PC-3 (cell line): ENCODE data around the gene IKBKE. TPM values are rescaled to one million over a fixed set of nuclear protein-coding genes. Genes with fewer than 3 reads are reported as not detected.

Experiments
- ATAC-seq: fragments of 200-7000 bp; cut with Tn5 transposase; 2 replicates; pipeline ENCODE4 v1.9.1; 2020; ENCODE audit warnings: mild to moderate bottlenecking, moderate library complexity
- BruUV-seq: library from RNA; stranded (reverse); fragments of 400-500 nt; replicated peaks from 2 replicates; lab custom pipeline; 2021; lab: Mats Ljungman, UMichigan
- CTCF ChIA-PET: fragments of 300-600 bp; sonication (Branson Sonifier 250); formaldehyde crosslinking; loops from one replicate; lab custom pipeline; 2022; ENCODE audit warnings: antibody characterized with exemption; lab: Charles Lee
- POLR2A ChIA-PET: fragments of 300-600 bp; sonication (Branson Sonifier 250); formaldehyde crosslinking; loops from one replicate; lab custom pipeline; 2022; ENCODE audit warnings: antibody characterized with exemption; ENCODE audit not compliant: unreplicated experiment; lab: Charles Lee
- DNase-seq: peaks from one replicate; pipeline ENCODE4 v3.0.0-alpha.2; 2015
- H2AFZ ChIP-seq: fragments of 300-600 bp; sonication (generic); 2 replicates; pipeline ENCODE4 v1.6.0; 2016; ENCODE audit warnings: antibody characterized with exemption, low read length
- H3F3A ChIP-seq: fragments of 300-600 bp; sonication (generic); one replicate; pipeline ENCODE4 v1.6.0; 2017; ENCODE audit warnings: antibody characterized with exemption, low read length, control low read depth, mild to moderate bottlenecking; ENCODE audit not compliant: unreplicated experiment
- H3K27ac ChIP-seq: fragments of 300-600 bp; sonication (generic); 2 replicates; pipeline ENCODE4 v1.5.1; 2016; ENCODE audit warnings: mild to moderate bottlenecking, low read length
- H3K27me3 ChIP-seq: fragments of 300-600 bp; sonication (generic); 2 replicates; pipeline ENCODE4 v1.6.1; 2016; ENCODE audit warnings: low read length, mixed read lengths
- H3K36me3 ChIP-seq: fragments of 300-600 bp; sonication (generic); 2 replicates; pipeline ENCODE4 v1.6.1; 2016; ENCODE audit warnings: low read depth, mixed run types, low read length, mixed read lengths
- H3K4me1 ChIP-seq: fragments of 300-600 bp; sonication (generic); 2 replicates; pipeline ENCODE4 v1.5.1; 2016; ENCODE audit warnings: low read length; ENCODE audit not compliant: insufficient read depth
- H3K4me2 ChIP-seq: fragments of 300-600 bp; sonication (generic); 2 replicates; pipeline ENCODE4 v1.6.0; 2016; ENCODE audit warnings: low read length
- H3K4me3 ChIP-seq: fragments of 300-600 bp; sonication (generic); 2 replicates; pipeline ENCODE4 v1.5.1; 2016; ENCODE audit warnings: mild to moderate bottlenecking, low read length, mixed read lengths
- H3K79me2 ChIP-seq: fragments of 300-600 bp; sonication (generic); 2 replicates; pipeline ENCODE4 v1.6.1; 2017; ENCODE audit warnings: low read length, mixed read lengths
- H3K9ac ChIP-seq: fragments of 300-600 bp; sonication (generic); 2 replicates; pipeline ENCODE4 v1.6.0; 2016; ENCODE audit warnings: mild to moderate bottlenecking, low read length
- H3K9me2 ChIP-seq: fragments of 300-600 bp; sonication (generic); replicated peaks from 2 replicates; pipeline ENCODE4 v1.6.1; 2016; ENCODE audit warnings: mixed run types, low read length, mixed read lengths
- H3K9me3 ChIP-seq: fragments of 300-600 bp; sonication (generic); 2 replicates; pipeline ENCODE4 v1.6.1; 2016; ENCODE audit warnings: low read length, mixed read lengths
- H4K20me1 ChIP-seq: fragments of 300-600 bp; sonication (generic); 2 replicates; pipeline ENCODE4 v1.6.1; 2016; ENCODE audit warnings: low read length, mixed read lengths
- EZH2 ChIP-seq: fragments of 300-600 bp; sonication (generic); IDR thresholded peaks from one replicate; pipeline ENCODE4 v1.6.1; 2017; ENCODE audit warnings: antibody characterized with exemption, mild to moderate bottlenecking, low read length; ENCODE audit not compliant: unreplicated experiment
- EZH2phosphoT487 ChIP-seq: fragments of 300-600 bp; sonication (generic); IDR thresholded peaks from 2 replicates; pipeline ENCODE4 v1.6.1; 2018; ENCODE audit warnings: mild to moderate bottlenecking, antibody characterized with exemption, low read length, borderline replicate concordance
- intact Hi-C: fragments of 100-400 bp; cut with micrococcal nuclease; formaldehyde crosslinking; loops from 2 replicates; pipeline ENCODE4 v1.9.0; 2023
- total RNA-seq: library from RNA; depleted of rRNA; stranded (reverse); fragments of >200 nt; gene quantifications from 2 replicates; pipeline ENCODE4 v1.2.3, GENCODE V29; 2014
- TF ChIP-seq, protein P1 (sequence below): fragments of 300-600 bp; sonication (generic); conservative IDR thresholded peaks from 2 replicates; pipeline ENCODE4 v1.5.1; 2017; ENCODE audit warnings: antibody characterized with exemption, low read depth, mild to moderate bottlenecking, low read length

Gene IKBKE
- total RNA-seq, 1 experiment from 2014 or later, result 28.3 TPM

DNA sequence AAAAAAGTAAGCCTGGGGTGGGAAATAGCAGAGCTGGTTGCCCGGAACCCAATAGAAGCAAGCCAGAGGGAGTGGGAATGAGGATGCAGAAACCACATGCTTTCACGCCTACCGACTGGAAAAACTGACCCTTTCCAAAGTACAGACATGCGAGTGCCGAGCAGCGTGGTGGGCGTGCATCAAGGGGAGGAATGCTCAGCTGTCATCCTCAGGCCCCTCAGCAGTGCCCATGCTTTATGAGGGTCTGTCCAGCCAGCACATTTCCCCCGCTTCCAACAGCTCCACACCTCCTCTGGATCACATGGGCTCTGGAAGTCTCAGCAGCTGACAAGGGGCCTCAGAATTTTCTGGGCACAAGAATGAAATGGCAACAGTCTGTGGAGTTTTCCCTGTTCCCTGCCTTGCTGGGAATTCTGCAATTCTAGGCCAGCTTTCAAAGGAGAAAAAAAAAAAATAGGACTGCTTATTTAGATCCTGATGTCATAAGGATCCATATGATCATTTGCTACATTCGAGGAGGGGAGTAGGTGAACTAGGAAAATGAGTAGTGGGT, 19.1 kb upstream of the IKBKE start:
- H3K4me3 ChIP-seq, result no peak overlapping the region
- ATAC-seq (no peak), DNase-seq (no peak)
- no TSS peak for BruUV-seq
- H3K36me3 ChIP-seq, result 0 out of 2 replicates have a peak, but pooled peaks cover 3% of the 10 kb centered on the region
- H3K9ac ChIP-seq, result no peak overlapping the region
- no peak overlapping the region for H3K27ac ChIP-seq
- H3K79me2 ChIP-seq, result no peaks in the 10 kb centered on the region
- no peaks in the 10 kb centered on the region; the same call in 1 of the 2 replicates for H4K20me1 ChIP-seq
- no peaks in the 10 kb centered on the region for H3K27me3 ChIP-seq
- no peak overlapping the region for H3K4me2 ChIP-seq
- H2AFZ ChIP-seq, result no peak overlapping the region
- H3F3A ChIP-seq, result no peaks in the 10 kb centered on the region
- TF ChIP-seq, protein P1, sequence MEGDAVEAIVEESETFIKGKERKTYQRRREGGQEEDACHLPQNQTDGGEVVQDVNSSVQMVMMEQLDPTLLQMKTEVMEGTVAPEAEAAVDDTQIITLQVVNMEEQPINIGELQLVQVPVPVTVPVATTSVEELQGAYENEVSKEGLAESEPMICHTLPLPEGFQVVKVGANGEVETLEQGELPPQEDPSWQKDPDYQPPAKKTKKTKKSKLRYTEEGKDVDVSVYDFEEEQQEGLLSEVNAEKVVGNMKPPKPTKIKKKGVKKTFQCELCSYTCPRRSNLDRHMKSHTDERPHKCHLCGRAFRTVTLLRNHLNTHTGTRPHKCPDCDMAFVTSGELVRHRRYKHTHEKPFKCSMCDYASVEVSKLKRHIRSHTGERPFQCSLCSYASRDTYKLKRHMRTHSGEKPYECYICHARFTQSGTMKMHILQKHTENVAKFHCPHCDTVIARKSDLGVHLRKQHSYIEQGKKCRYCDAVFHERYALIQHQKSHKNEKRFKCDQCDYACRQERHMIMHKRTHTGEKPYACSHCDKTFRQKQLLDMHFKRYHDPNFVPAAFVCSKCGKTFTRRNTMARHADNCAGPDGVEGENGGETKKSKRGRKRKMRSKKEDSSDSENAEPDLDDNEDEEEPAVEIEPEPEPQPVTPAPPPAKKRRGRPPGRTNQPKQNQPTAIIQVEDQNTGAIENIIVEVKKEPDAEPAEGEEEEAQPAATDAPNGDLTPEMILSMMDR, result no peak
- TF ChIP-seq EZH2phosphoT487 (no peak), EZH2 (no peak)
- intact Hi-C loops, result no loop called here
- no peaks in the 10 kb centered on the region for H3K9me3 ChIP-seq
- no peaks in the 10 kb centered on the region for H3K9me2 ChIP-seq
- ChIA-PET CTCF (no interaction called here), POLR2A (no interaction called here)
- peaks cover 22% of the 10 kb centered on the region for H3K4me1 ChIP-seq

DNA sequence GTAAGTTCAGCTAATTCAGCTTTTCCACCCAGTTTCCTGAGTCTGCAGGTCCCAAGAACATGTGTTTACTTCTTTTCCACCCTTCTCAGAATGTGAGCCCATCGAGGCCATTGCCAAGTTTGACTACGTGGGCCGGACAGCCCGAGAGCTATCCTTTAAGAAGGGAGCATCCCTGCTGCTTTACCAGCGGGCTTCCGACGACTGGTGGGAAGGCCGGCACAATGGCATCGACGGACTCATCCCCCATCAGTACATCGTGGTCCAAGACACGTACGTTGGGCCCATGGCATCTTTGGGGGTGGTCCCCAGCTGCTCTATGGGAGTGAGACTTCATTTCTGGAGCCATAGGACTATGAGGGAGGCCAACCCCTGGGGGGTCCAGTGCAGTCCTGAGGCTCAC, 17.2 kb upstream of the IKBKE start:
- H3K27ac ChIP-seq, result no peak overlapping the region
- TF ChIP-seq, protein P1, result no peak
- no peak for TF ChIP-seq EZH2
- TF ChIP-seq EZH2phosphoT487, result no peak
- H3F3A ChIP-seq, result no peaks in the 10 kb centered on the region
- ATAC-seq (no peak), DNase-seq (no peak)
- intact Hi-C loops, result no loop called here
- H3K9ac ChIP-seq, result no peak overlapping the region
- H3K36me3 ChIP-seq, result 0 out of 2 replicates have a peak, but pooled peaks cover 3% of the 10 kb centered on the region
- no peaks in the 10 kb centered on the region for H3K79me2 ChIP-seq
- H3K27me3 ChIP-seq, result no peaks in the 10 kb centered on the region
- no peak overlapping the region for H3K4me3 ChIP-seq
- no TSS peak for BruUV-seq
- H4K20me1 ChIP-seq, result no peaks in the 10 kb centered on the region
- CTCF ChIA-PET, result no interaction called here
- POLR2A ChIA-PET, result no interaction called here
- H3K4me1 ChIP-seq, result peaks cover 28% of the 10 kb centered on the region
- H3K4me2 ChIP-seq, result no peak overlapping the region
- no peaks in the 10 kb centered on the region for H3K9me2 ChIP-seq
- H2AFZ ChIP-seq, result no peak overlapping the region
- H3K9me3 ChIP-seq, result no peaks in the 10 kb centered on the region

DNA sequence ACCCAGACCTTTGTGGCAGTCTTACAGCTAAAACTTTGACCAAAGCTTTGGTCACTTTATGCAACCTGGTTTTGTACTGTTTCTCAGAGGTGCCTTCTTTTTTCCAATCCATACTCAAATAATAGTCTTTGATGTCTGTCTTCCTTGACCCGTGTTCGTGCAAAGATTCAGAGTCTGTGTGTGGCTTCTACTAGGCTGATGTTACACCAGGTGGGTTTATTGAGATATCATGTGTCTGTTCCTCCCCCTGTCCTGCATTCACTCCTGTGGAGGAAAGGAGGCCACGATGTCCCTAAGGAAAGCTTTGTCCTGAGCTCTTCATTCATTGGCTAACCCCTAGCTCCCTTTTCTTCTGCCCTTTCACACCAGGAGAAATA, 15.0 kb upstream of the IKBKE start:
- Histone ChIP-seq H3K9me3 (no peaks in the 10 kb centered on the region), H3K4me1 (peaks cover 16% of the 10 kb centered on the region), H3K9ac (no peak overlapping the region), H3K9me2 (no peaks in the 10 kb centered on the region), H4K20me1 (no peaks in the 10 kb centered on the region), H3K27ac (no peak overlapping the region), H3K27me3 (no peaks in the 10 kb centered on the region), H3K4me2 (no peak overlapping the region), H3F3A (no peaks in the 10 kb centered on the region), H2AFZ (no peak overlapping the region), H3K79me2 (no peaks in the 10 kb centered on the region), H3K36me3 (peaks cover 7% of the 10 kb centered on the region; the same call in 1 of the 2 replicates), H3K4me3 (no peak overlapping the region)
- no peak for DNase-seq
- BruUV-seq, result no TSS peak
- intact Hi-C loops, result no loop called here
- no peak for ATAC-seq
- POLR2A ChIA-PET, result no interaction called here
- CTCF ChIA-PET, result interaction anchor here (0.8 kb wide), 1 partner anchor 25 kb away, joined by 3 read pairs; no protein-coding TSS in a partner anchor
- no peak for TF ChIP-seq EZH2phosphoT487
- no peak for TF ChIP-seq EZH2
